HepG2 (cell line): ENCODE results near the gene ZBTB7B. TPM values are rescaled to one million over a fixed set of nuclear protein-coding genes. Genes with fewer than 3 reads are reported as not detected.

Experiments
- NFIC ChIP-seq: IDR thresholded peaks from 2 replicates; pipeline ENCODE4 v1.6.1; 2012; ENCODE audit warnings: mild to moderate bottlenecking, low read length, inconsistent platforms
- THYN1 ChIP-seq: sonication (generic); formaldehyde crosslinking; IDR thresholded peaks from 2 replicates; pipeline ENCODE4 v1.8.1; 2023; ENCODE audit warnings: low read depth, mild to moderate bottlenecking, moderate library complexity, missing genetic modification reagents, borderline replicate concordance
- ZBTB21 ChIP-seq: sonication (generic); formaldehyde crosslinking; IDR thresholded peaks from 2 replicates; pipeline ENCODE4 v1.4.0; 2020; ENCODE audit warnings: missing genetic modification reagents
- ZKSCAN5 ChIP-seq: sonication (generic); formaldehyde crosslinking; IDR thresholded peaks from 2 replicates; pipeline ENCODE4 v1.5.1; 2020; ENCODE audit warnings: mild to moderate bottlenecking, missing genetic modification reagents
- ZNF121 ChIP-seq: sonication (generic); formaldehyde crosslinking; IDR thresholded peaks from 2 replicates; pipeline ENCODE4 v1.5.0; 2020; ENCODE audit warnings: mild to moderate bottlenecking, missing genetic modification reagents
- ZNF234 ChIP-seq: sonication (generic); formaldehyde crosslinking; conservative IDR thresholded peaks from 2 replicates; pipeline ENCODE4 v1.5.1; 2020; ENCODE audit warnings: mild to moderate bottlenecking, missing genetic modification reagents
- polyA plus RNA-seq, 8 experiments: library from polyadenylated mRNA; depleted of rRNA in 3 of 8; stranded (reverse) in 7 of 8; unstranded in 1 of 8; fragments of >200 nt; fragmentation: Illumina TruSeq in 4 of 8; extraction: Trizol in 4 of 8; gene quantifications; 2 replicates each; pipeline versions ENCODE4 v1.2.1 to v1.2.3, GENCODE V29; 2011 to 2016; ENCODE audit warnings: low read depth in 4 of 8, missing spikeins in 1 of 8, mixed read lengths in 1 of 8; ENCODE audit not compliant: insufficient read depth in 1 of 8
- total RNA-seq, 5 experiments: library from RNA; depleted of rRNA; stranded (reverse); fragments of >200 nt; fragmentation: Illumina TruSeq; extraction: Trizol; gene quantifications; 2 replicates each; pipeline ENCODE4 v1.2.3, GENCODE V29; 2016; ENCODE audit warnings: low read depth in 1 of 5
- TF ChIP-seq, protein P1 (sequence below): IDR thresholded peaks from 2 replicates; pipeline ENCODE4 v1.6.1; 2016; ENCODE audit warnings: low read depth, missing genetic modification reagents, missing compliant biosample characterization
- TF ChIP-seq, protein P2 (sequence below): sonication (generic); formaldehyde crosslinking; IDR thresholded peaks from 2 replicates; pipeline ENCODE4 v1.4.0; 2020; ENCODE audit warnings: mild to moderate bottlenecking, missing genetic modification reagents, borderline replicate concordance
- TF ChIP-seq, protein P3 (sequence below): sonication (generic); formaldehyde crosslinking; IDR thresholded peaks from 2 replicates; pipeline ENCODE4 v1.4.0; 2020; ENCODE audit warnings: missing genetic modification reagents
- TF ChIP-seq, protein P4 (sequence below): sonication (generic); formaldehyde crosslinking; IDR thresholded peaks from 2 replicates; pipeline ENCODE4 v1.4.0; 2020; ENCODE audit warnings: low read depth, missing genetic modification reagents
- TF ChIP-seq, protein P5 (sequence below): sonication (generic); formaldehyde crosslinking; IDR thresholded peaks from 2 replicates; pipeline ENCODE4 v1.4.0; 2020; ENCODE audit warnings: mild to moderate bottlenecking, missing genetic modification reagents

The ZBTB7B gene
- total and polyA plus RNA-seq, 2 of the 13 experiments (the other 11 are each of a cell fraction or from before 2014, with no cell fraction given): 15.5 to 17.5 TPM

DNA sequence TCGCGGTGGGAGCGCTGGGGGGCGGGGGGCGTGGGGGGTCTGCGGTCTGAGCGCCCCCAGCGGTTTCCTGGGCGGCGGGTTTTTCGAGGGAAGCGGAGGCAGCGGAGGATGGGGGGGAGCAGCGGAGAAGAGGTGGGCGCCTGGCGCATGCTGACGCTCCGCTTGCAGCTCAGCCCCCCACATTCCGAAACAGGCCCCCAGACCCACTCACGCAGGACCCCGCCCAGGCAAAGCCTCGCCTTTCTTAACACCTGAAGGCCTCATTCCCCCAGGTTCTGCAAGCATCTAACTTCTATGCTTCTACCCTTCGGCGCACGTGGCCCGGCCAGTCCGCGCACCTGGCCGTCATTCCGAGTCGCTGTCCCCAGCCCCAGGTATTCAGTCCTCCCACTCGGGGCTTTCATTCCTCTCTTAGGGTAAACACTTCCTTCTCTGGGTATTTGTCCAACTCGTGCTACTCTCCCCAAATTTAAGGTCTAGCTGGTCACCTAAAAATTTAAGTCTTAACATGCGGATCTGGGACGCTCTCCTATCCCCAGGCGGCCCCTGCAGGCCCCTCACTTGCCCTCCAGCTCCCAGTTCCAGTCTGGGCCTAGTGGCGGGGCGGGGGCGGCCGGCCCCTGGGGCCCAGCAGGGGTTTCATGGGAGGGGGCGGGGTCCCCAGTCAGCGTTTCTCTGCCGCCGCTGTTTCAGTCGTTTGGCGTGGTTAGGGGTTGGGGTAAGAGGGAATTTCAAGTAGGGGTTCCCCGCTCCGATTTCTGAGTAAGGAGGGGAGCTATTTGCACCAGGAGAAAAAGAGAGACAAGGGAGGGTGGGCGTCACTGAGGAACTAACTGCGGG, 2.8 kb upstream of the ZBTB7B start (continued):
- TF ChIP-seq, protein P1, sequence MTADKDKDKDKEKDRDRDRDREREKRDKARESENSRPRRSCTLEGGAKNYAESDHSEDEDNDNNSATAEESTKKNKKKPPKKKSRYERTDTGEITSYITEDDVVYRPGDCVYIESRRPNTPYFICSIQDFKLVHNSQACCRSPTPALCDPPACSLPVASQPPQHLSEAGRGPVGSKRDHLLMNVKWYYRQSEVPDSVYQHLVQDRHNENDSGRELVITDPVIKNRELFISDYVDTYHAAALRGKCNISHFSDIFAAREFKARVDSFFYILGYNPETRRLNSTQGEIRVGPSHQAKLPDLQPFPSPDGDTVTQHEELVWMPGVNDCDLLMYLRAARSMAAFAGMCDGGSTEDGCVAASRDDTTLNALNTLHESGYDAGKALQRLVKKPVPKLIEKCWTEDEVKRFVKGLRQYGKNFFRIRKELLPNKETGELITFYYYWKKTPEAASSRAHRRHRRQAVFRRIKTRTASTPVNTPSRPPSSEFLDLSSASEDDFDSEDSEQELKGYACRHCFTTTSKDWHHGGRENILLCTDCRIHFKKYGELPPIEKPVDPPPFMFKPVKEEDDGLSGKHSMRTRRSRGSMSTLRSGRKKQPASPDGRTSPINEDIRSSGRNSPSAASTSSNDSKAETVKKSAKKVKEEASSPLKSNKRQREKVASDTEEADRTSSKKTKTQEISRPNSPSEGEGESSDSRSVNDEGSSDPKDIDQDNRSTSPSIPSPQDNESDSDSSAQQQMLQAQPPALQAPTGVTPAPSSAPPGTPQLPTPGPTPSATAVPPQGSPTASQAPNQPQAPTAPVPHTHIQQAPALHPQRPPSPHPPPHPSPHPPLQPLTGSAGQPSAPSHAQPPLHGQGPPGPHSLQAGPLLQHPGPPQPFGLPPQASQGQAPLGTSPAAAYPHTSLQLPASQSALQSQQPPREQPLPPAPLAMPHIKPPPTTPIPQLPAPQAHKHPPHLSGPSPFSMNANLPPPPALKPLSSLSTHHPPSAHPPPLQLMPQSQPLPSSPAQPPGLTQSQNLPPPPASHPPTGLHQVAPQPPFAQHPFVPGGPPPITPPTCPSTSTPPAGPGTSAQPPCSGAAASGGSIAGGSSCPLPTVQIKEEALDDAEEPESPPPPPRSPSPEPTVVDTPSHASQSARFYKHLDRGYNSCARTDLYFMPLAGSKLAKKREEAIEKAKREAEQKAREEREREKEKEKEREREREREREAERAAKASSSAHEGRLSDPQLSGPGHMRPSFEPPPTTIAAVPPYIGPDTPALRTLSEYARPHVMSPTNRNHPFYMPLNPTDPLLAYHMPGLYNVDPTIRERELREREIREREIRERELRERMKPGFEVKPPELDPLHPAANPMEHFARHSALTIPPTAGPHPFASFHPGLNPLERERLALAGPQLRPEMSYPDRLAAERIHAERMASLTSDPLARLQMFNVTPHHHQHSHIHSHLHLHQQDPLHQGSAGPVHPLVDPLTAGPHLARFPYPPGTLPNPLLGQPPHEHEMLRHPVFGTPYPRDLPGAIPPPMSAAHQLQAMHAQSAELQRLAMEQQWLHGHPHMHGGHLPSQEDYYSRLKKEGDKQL (CRISPR knock-in tag): no peak
- TF ChIP-seq, protein P2, sequence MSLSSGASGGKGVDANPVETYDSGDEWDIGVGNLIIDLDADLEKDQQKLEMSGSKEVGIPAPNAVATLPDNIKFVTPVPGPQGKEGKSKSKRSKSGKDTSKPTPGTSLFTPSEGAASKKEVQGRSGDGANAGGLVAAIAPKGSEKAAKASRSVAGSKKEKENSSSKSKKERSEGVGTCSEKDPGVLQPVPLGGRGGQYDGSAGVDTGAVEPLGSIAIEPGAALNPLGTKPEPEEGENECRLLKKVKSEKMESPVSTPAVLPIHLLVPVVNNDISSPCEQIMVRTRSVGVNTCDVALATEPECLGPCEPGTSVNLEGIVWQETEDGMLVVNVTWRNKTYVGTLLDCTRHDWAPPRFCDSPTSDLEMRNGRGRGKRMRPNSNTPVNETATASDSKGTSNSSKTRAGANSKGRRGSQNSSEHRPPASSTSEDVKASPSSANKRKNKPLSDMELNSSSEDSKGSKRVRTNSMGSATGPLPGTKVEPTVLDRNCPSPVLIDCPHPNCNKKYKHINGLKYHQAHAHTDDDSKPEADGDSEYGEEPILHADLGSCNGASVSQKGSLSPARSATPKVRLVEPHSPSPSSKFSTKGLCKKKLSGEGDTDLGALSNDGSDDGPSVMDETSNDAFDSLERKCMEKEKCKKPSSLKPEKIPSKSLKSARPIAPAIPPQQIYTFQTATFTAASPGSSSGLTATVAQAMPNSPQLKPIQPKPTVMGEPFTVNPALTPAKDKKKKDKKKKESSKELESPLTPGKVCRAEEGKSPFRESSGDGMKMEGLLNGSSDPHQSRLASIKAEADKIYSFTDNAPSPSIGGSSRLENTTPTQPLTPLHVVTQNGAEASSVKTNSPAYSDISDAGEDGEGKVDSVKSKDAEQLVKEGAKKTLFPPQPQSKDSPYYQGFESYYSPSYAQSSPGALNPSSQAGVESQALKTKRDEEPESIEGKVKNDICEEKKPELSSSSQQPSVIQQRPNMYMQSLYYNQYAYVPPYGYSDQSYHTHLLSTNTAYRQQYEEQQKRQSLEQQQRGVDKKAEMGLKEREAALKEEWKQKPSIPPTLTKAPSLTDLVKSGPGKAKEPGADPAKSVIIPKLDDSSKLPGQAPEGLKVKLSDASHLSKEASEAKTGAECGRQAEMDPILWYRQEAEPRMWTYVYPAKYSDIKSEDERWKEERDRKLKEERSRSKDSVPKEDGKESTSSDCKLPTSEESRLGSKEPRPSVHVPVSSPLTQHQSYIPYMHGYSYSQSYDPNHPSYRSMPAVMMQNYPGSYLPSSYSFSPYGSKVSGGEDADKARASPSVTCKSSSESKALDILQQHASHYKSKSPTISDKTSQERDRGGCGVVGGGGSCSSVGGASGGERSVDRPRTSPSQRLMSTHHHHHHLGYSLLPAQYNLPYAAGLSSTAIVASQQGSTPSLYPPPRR (CRISPR knock-in tag): no peak
- TF ChIP-seq ZNF234 (CRISPR knock-in tag) (0 out of 2 replicates have a peak, but pooled peaks have one; percentile 83), THYN1 (CRISPR knock-in tag) (no peak), NFIC (no peak), ZNF121 (CRISPR knock-in tag) (no peak), ZBTB21 (no peak), ZKSCAN5 (no peak)
- TF ChIP-seq, protein P3, sequence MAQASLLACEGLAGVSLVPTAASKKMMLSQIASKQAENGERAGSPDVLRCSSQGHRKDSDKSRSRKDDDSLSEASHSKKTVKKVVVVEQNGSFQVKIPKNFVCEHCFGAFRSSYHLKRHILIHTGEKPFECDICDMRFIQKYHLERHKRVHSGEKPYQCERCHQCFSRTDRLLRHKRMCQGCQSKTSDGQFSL (CRISPR knock-in tag): no peak
- TF ChIP-seq, protein P4, sequence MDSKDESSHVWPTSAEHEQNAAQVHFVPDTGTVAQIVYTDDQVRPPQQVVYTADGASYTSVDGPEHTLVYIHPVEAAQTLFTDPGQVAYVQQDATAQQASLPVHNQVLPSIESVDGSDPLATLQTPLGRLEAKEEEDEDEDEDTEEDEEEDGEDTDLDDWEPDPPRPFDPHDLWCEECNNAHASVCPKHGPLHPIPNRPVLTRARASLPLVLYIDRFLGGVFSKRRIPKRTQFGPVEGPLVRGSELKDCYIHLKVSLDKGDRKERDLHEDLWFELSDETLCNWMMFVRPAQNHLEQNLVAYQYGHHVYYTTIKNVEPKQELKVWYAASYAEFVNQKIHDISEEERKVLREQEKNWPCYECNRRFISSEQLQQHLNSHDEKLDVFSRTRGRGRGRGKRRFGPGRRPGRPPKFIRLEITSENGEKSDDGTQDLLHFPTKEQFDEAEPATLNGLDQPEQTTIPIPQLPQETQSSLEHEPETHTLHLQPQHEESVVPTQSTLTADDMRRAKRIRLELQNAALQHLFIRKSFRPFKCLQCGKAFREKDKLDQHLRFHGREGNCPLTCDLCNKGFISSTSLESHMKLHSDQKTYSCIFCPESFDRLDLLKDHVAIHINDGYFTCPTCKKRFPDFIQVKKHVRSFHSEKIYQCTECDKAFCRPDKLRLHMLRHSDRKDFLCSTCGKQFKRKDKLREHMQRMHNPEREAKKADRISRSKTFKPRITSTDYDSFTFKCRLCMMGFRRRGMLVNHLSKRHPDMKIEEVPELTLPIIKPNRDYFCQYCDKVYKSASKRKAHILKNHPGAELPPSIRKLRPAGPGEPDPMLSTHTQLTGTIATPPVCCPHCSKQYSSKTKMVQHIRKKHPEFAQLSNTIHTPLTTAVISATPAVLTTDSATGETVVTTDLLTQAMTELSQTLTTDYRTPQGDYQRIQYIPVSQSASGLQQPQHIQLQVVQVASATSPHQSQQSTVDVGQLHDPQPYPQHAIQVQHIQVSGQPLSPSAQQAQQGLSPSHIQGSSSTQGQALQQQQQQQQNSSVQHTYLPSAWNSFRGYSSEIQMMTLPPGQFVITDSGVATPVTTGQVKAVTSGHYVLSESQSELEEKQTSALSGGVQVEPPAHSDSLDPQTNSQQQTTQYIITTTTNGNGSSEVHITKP (CRISPR knock-in tag): 0 out of 2 replicates have a peak, but pooled peaks have one; percentile 33
- TF ChIP-seq, protein P5, sequence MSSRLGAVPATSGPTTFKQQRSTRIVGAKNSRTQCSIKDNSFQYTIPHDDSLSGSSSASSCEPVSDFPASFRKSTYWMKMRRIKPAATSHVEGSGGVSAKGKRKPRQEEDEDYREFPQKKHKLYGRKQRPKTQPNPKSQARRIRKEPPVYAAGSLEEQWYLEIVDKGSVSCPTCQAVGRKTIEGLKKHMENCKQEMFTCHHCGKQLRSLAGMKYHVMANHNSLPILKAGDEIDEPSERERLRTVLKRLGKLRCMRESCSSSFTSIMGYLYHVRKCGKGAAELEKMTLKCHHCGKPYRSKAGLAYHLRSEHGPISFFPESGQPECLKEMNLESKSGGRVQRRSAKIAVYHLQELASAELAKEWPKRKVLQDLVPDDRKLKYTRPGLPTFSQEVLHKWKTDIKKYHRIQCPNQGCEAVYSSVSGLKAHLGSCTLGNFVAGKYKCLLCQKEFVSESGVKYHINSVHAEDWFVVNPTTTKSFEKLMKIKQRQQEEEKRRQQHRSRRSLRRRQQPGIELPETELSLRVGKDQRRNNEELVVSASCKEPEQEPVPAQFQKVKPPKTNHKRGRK (CRISPR knock-in tag): no peak
